Measurements from ENCODE around the gene NOX3.

NOX3 gene

GRCh38 chr6:155449450-155450239 lies 6.0 kb downstream of the NOX3 start:
- H3K4me3 ChIP-seq (ENCODE audit: low read length), result no peak overlapping the region
- no peak for TF ChIP-seq CTCF (conservative IDR thresholded peaks at IDR 0.05; ENCODE audit: low read length)
- DNase-seq (ENCODE audit: low read depth), result no peak

- no peak for DNase-seq (ENCODE audit: low read depth)
- H3K4me3 ChIP-seq (ENCODE audit: low read length), result no peak overlapping the region
- no peak for TF ChIP-seq CTCF (conservative IDR thresholded peaks at IDR 0.05; ENCODE audit: low read length)
Observed at GRCh38 chr6:155448668-155449449, 6.8 kb downstream of the NOX3 start.

- no peak for TF ChIP-seq CTCF (conservative IDR thresholded peaks at IDR 0.05; ENCODE audit: low read length)
- DNase-seq (ENCODE audit: low read depth), result no peak
- no peak overlapping the region for H3K4me3 ChIP-seq (ENCODE audit: low read length)
Observed at GRCh38 chr6:155447949-155448348, 7.7 kb downstream of the NOX3 start.

- no peak for TF ChIP-seq CTCF (conservative IDR thresholded peaks at IDR 0.05; ENCODE audit: low read length)
- DNase-seq (ENCODE audit: low read depth), result no peak
Observed at GRCh38 chr6:155444952-155445903, 10.4 kb downstream of the NOX3 start.

GRCh38 chr6:155444120-155444917 lies 11.3 kb downstream of the NOX3 start:
- DNase-seq (ENCODE audit: low read depth), result peak; percentile 15
- no peak for TF ChIP-seq CTCF (conservative IDR thresholded peaks at IDR 0.05; ENCODE audit: low read length)
- no peak overlapping the region for H3K4me3 ChIP-seq (ENCODE audit: low read length)

More at GRCh38 chr6:155444952-155445903, 10.4 kb downstream of the NOX3 start:
- H3K4me3 ChIP-seq (ENCODE audit: low read length), result no peak overlapping the region

- DNase-seq (ENCODE audit: low read depth), result no peak
- no peak overlapping the region for H3K4me3 ChIP-seq (ENCODE audit: low read length)
- TF ChIP-seq CTCF (conservative IDR thresholded peaks at IDR 0.05; ENCODE audit: low read length), result no peak
Observed at GRCh38 chr6:155443168-155443567, 12.5 kb downstream of the NOX3 start.
